HG02840 (cell line): Measurements from ENCODE around the gene NUFIP2.
"Not testable (repeated sequence)": the region's sequence is repeated elsewhere in the genome, so short reads cannot be mapped to it uniquely, and the experiment has no call there.

ENCODE experiments used
- ATAC-seq: cut with Tn5 transposase; IDR thresholded peaks from one replicate; pipeline ENCODE4 v1.9.1; 2021; ENCODE audit warnings: mild to moderate bottlenecking, moderate library complexity, moderate number of reproducible peaks; ENCODE audit not compliant: unreplicated experiment, low FRiP score

Gene NUFIP2

GRCh38 chr17:29283961-29284360, 10.0 kb downstream of the NUFIP2 start:
- ATAC-seq, result no peak

GRCh38 chr17:29283496-29283895, 10.5 kb downstream of the NUFIP2 start:
- no peak for ATAC-seq

- ATAC-seq, result no peak
Measured at GRCh38 chr17:29279397-29280070, 14.4 kb downstream of the NUFIP2 start.

GRCh38 chr17:29278692-29279091, 15.3 kb downstream of the NUFIP2 start:
- ATAC-seq, result no peak

- no peak for ATAC-seq
Measured at GRCh38 chr17:29273924-29274323, 20.0 kb downstream of the NUFIP2 start.

- not testable (repeated sequence) for ATAC-seq
Measured at GRCh38 chr17:29271980-29272379, 22.0 kb downstream of the NUFIP2 start.

- ATAC-seq, result no peak
Measured at GRCh38 chr17:29263916-29264315, 30.0 kb downstream of the NUFIP2 start.

GRCh38 chr17:29257756-29258155, 36.2 kb downstream of the NUFIP2 start:
- no peak for ATAC-seq

GRCh38 chr17:29256735-29257466, 37.0 kb downstream of the NUFIP2 start:
- no peak for ATAC-seq

GRCh38 chr17:29255926-29256522, 37.9 kb downstream of the NUFIP2 start:
- no peak for ATAC-seq

- ATAC-seq, result no peak
Measured at GRCh38 chr17:29253037-29253436, 40.9 kb downstream of the NUFIP2 start.

GRCh38 chr17:29252101-29252791, 41.7 kb downstream of the NUFIP2 start:
- no peak for ATAC-seq

GRCh38 chr17:29251184-29251583, 42.8 kb downstream of the NUFIP2 start:
- no peak for ATAC-seq

GRCh38 chr17:29250666-29251065, 43.3 kb downstream of the NUFIP2 start:
- no peak for ATAC-seq

- ATAC-seq, result no peak
Measured at GRCh38 chr17:29248845-29249244, 45.1 kb downstream of the NUFIP2 start.

GRCh38 chr17:29247219-29247618, 46.7 kb downstream of the NUFIP2 start:
- no peak for ATAC-seq

GRCh38 chr17:29246628-29247027, 47.3 kb downstream of the NUFIP2 start, which contains the start of gene CRYBA1:
Gene CRYBA1, plus strand, starts transcription at chr17:29246859. Its CDS starts 5 bp downstream, at chr17:29246864.
- ATAC-seq, result no peak

GRCh38 chr17:29245401-29245800, 48.5 kb downstream of the NUFIP2 start:
- no peak for ATAC-seq

GRCh38 chr17:29243792-29244191, 50.2 kb downstream of the NUFIP2 start:
- no peak for ATAC-seq

- no peak for ATAC-seq
Measured at GRCh38 chr17:29242790-29243189, 51.2 kb downstream of the NUFIP2 start.

GRCh38 chr17:29242051-29242450, 51.9 kb downstream of the NUFIP2 start:
- ATAC-seq, result no peak
